ENCODE results near the gene OR2T10.
"Not testable (repeated sequence)": the region's sequence is repeated elsewhere in the genome, so short reads cannot be mapped to it uniquely, and the experiment has no call there.

The OR2T10 gene

DNA sequence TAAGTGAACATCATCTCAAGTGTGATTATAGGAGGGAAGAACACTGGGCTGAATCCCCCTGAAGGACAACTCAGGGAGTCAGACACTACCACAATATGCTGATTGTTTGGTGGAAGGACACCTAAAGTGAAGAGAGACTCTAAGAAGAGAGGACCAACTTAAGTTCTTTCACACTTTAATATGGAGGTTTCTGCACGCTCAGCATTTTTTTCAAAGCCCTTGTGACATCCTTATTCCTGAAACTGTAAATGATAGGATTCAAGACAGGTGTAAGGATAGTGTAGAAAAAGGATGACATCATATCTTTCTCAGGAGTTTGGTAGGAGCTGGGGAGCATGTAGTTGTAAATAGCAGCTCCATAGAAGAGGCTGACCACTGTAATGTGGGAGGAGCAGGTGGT, 4.8 kb downstream of the OR2T10 start:
- no peak for DNase-seq

DNA sequence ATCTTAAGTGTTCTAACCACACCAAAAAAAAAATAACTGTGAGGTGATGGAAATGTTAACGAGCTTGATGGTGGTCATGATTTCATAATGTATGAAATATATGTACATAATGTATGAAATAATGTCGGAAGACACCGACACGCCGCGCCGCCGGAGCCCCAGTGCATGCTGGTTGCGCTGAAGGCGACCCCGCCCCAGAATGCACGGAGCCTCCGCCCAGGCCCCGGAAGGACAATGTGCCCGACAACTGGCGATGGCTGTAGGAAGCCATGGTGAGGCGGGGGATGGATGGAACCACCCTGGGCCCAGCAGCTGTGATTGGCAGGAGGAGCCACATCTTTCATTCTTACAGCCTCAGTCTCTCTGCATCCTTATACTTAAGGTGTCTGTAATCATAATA, 7.4 kb downstream of the OR2T10 start:
- DNase-seq, result no peak

DNA sequence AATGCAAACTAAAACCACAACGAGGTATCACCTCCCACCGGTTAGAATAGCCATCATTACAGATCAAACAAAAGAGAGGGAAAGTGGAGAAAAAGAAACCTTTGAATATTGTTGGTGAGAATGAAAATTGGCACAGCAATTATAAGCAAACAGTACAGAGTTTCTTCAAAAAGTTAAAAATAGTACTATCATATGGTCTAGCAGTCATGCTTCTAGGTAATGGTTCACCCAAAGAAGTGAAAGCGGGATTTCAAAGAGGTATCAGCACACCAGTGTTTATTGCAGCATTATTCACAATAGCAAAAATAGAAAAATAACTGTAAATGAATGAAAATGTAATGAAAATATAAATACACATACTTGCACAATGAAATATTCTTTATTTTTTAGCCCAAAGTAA, 8.2 kb downstream of the OR2T10 start:
- DNase-seq, result no peak

DNA sequence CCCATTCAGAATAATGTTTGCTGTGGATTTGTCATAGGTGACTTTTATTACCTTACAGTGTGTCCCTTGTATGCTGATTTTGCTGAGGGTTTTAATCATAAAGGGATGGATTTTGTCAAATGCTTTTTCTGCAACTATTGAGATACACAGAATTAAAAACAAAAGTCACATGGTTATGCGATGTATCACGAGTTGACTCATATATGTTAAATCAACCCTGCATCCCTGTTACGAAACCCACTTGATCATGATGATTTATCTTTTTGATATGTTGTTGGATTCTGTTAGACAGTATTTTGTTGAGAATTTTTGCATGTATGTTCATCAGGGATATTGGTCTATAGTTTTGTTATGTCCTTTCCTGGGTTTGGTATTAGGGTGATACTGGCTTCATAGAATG, 12.2 kb downstream of the OR2T10 start:
- no peak for DNase-seq

DNA sequence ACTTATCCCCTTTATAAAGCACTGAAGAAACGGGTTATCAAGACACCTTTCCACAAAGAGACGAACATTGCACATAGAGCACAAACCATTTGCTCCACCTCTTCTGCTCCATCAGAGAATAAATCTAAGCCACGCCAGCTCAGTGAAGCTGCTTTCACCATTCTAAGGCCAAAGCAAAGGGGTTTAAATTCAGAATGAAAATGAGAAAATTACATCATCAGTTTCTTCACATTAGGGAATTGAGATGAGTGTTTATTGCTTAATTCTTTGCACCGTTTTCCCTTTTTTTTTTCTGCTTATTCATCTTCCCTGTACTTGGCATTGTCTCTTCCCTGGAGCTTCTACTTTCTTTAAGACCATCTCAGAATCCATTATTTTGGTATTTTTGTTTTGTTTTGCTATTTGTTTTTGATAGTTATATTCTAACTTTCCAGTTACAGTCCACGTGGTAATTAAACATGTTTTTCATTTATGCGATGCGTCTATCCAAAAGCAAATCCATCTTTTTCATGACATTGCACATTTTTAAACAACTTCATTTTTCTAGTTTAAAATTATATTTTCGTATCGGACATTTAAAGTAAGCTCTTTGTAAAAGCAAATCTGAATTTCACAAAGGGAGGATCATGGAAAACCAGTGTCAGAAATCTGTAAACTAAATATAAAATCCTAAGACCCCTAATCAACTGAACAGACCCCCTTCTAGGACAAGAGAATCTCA, 21.1 kb downstream of the OR2T10 start:
- DNase-seq, result no peak

DNA sequence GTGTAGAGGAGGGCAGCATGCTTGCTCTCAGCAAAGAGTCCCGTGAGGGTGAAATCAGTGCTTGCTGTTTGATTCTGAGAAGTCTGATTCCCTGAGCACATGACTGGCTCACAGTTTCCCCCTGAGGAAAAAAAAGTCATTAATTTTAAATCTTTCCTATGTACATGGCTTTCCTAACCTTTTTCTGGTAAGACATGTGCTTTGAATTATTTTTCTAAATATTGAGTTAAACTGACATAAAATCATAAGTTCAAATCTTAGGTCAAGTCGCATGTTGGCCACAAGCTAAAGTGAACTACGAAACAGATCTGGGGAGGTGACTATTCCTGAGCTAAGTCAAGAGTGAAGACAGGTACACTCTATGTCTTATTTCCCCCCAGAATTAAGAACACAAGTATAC, 22.8 kb downstream of the OR2T10 start, which contains the start of gene OR2T34:
Gene OR2T34, minus strand, starts transcription at position 101 of the 400 bp plus-strand sequence. Its CDS starts 0 bp downstream, at position 101.
- DNase-seq, result not testable (repeated sequence)

DNA sequence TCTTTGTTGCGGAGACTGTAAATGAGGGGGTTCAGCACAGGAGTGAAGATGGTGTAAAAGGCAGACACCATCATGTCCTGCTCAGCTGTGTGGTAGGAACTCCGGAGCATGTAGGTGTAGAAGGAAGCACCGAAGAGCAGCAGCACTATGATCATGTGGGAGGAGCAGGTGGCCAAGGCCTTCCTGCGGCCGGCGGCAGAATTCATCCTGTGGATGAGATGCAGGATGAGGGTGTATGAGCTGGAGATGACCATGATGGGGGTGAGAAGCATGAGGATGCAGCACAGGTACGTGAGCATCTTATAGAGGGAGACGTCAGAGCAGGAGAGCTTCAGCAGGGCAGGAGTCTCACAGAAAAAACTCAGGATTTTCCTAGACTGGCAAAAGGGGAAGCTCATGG, 23.6 kb downstream of the OR2T10 start:
- DNase-seq, result not testable (repeated sequence)

DNA sequence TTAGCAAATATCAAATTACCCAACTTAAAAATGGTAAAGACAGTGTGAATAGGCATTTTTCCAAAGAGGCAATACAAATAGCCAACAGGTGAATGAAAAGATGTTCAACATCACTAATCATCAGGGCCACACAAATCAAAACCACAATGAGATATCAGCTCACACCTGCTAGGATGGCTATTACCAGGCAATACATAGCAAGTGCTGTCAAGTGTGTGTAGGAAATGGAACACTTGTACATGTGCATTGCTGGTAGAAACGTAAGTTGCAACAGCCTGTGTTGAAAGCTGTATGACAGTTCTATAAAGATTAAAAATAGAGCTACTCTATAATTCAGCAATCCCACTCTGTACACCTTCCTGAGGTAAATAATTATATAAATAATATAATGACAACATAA, 25.5 kb downstream of the OR2T10 start:
- not testable (repeated sequence) for DNase-seq

DNA sequence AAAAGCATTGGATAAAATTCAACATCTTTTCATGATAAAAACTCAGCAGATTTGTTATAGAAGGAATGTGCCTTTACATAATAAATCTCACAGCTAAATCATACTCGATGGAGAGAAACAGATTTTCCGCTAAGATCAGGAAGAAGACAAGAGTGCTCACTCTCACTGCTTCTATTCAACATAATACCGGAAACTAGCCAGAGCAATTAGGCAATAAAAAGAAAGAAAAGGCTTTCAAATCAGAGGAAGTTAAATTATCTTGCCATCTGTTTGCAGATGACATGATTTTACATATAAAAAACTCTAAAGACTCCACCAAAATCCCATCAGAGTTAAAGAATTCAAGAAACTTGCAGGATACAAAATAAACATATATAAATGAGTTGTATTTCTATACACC, 26.7 kb downstream of the OR2T10 start:
- DNase-seq, result not testable (repeated sequence)

DNA sequence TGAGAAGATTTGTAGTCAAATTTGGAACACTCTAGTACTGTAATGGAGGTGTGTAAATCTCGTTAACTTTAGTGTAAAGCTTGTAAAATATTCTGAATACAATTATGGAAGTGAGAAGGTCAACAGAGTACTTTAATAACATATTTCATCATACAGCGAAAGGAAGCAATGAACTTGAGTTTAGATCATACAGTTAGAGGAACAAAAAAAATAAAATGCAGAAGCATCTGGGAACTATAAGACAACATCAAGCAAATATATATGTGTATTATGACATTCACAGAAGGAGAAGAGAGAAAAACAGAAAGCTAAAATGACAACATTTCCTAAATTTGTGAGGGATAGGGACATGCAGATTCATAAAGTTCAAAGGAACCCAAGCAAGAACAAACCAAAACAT, 28.5 kb downstream of the OR2T10 start:
- DNase-seq, result not testable (repeated sequence)

DNA sequence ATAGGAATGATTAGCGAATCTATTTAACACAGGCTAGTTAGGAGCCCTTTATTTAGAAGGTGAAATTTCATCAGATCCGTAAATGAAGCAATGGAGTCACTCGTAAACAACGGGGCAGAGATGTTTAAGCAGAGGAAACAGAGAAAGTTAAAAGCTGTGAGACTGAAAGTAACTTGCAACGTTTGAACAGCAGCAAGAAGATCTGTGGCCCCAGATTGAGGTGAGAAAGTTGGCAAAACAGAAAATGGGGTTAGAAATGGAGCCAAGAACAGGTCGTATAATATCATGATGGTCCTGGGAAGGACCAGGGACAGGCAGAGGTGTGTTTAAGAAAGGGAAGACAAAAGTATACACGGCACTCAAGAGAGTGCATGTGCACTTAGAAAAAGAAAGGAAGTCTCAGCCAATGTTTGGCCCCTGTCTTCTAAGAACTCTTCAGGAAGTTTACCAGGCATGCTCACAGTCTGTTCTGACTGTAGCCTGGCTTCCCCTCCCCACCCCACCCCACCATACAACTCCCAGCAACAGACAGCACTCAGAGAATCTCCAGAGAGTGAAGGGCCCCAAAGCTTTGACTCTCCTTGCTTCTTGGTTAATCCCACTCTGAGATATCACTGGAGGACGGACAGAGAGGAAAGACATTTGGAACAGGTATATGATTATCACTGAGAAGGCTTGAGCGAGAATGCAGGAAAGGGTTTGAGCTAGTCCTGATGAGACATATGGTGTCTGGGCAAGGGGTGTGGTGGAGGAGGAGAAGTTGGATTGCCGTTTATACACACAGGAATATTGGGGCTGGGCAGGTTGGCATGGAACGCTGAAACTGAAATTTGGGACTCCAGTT, 31.7 kb downstream of the OR2T10 start:
- DNase-seq, result peak; percentile 63

DNA sequence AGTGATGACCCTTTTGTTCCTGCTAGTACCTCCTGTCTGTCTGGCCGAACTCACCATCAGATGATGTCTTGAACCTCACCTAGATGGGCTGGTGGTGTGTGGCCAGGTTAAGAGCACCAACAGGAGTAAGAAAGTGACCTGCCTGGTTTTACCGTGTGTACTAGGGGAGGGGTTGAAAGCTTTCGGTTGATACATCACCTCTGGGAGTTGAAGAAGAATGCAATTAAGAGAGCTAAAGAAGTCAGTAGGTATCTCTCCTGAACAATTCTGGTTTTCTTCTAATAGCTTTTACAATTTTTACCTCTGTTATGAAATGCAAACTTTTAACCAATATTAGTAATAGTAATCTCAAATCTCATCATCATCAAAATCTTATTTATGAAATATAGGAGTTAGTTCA, 34.8 kb downstream of the OR2T10 start, which contains the start of gene OR2T29:
Gene OR2T29, minus strand, starts transcription at position 101 of the 400 bp plus-strand sequence. CDS start 3,281 bp downstream, outside the sequence.
- DNase-seq, result not testable (repeated sequence)

DNA sequence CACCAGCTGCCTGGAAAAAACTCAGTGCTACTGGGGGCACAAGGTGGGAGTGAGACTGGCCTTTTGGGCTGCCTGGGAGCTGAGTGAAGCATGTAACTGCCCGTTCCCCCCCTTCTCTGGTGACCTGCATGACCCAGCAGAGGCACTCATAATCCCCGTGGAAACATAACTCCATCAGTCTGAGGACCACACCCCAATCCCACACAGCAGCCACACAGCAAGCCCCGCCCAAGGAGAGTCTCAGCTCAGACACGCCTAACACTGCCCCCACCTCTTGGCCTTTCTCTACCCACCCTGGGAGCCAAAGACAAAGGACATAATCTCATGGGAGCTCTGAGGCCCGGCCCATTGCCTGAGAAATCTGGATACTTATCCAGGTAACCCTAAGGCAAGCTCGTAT, 46.5 kb downstream of the OR2T10 start:
- not testable (repeated sequence) for DNase-seq

DNA sequence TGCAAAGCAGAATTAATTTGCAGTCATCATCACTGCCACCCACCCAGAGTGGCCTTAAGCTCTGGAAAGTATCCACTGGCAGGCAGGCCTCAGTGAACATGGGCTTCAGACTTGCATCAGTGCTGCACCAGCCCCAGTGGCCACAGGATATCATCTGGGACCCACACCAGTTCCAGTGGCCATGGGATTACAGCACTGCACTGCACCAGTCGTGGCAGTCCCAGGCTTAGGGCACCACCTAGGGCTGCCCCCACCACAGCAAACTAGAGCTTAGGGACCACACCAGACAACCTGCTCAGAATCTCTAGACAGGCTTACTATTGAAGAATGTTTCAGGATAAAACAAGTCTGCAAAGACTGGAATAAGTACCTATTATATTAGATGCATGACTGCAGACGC, 50.1 kb downstream of the OR2T10 start:
- DNase-seq, result not testable (repeated sequence)
